H9 (cell line): ENCODE measurements around the gene MOGAT2. TPM values are rescaled to one million over a fixed set of nuclear protein-coding genes. Genes with fewer than 3 reads are reported as not detected.

Experiments used
- DNase-seq: peaks from one replicate; pipeline ENCODE4 v3.0.0-alpha.2; 2017
- H2AFZ ChIP-seq: one replicate; pipeline ENCODE4 v1.6.1; 2013; ENCODE audit warnings: mild to moderate bottlenecking, low read length, control low read depth, moderate library complexity
- H2AK5ac ChIP-seq: 2 replicates; pipeline ENCODE4 v1.6.1; 2013; ENCODE audit warnings: low read length, control low read depth, mixed read lengths; ENCODE audit not compliant: insufficient read length
- H2BK120ac ChIP-seq: one replicate; pipeline ENCODE4 v1.6.1; 2013; ENCODE audit warnings: low read depth, mild to moderate bottlenecking, low read length, control low read depth, inconsistent platforms; ENCODE audit not compliant: poor library complexity, severe bottlenecking
- H2BK12ac ChIP-seq: 2 replicates; pipeline ENCODE4 v1.6.1; 2013; ENCODE audit warnings: low read length, control low read depth, mixed read lengths, low read depth; ENCODE audit not compliant: insufficient read length
- H2BK15ac ChIP-seq: 2 replicates; pipeline ENCODE4 v1.6.1; 2013; ENCODE audit warnings: low read depth, low read length, control low read depth
- H2BK20ac ChIP-seq: one replicate; pipeline ENCODE4 v1.6.1; 2013; ENCODE audit warnings: low read depth, mild to moderate bottlenecking, low read length, control low read depth, inconsistent platforms; ENCODE audit not compliant: poor library complexity, severe bottlenecking
- H2BK5ac ChIP-seq: 2 replicates; pipeline ENCODE4 v1.6.1; 2013; ENCODE audit warnings: low read length, control low read depth, mixed read lengths; ENCODE audit not compliant: insufficient read length
- H3K14ac ChIP-seq: 2 replicates; pipeline ENCODE4 v1.6.1; 2013; ENCODE audit warnings: low read length, control low read depth; ENCODE audit not compliant: insufficient read depth
- H3K18ac ChIP-seq: 2 replicates; pipeline ENCODE4 v1.6.1; 2013; ENCODE audit warnings: low read depth, mild to moderate bottlenecking, mixed read lengths, low read length, control low read depth; ENCODE audit not compliant: insufficient read length
- H3K23ac ChIP-seq: 2 replicates; pipeline ENCODE4 v1.6.1; 2013; ENCODE audit warnings: low read length, control low read depth, mixed read lengths, low read depth; ENCODE audit not compliant: insufficient read length
- H3K23me2 ChIP-seq: 2 replicates; pipeline ENCODE4 v1.6.1; 2013; ENCODE audit warnings: low read depth, mild to moderate bottlenecking, mixed read lengths, low read length, control low read depth; ENCODE audit not compliant: insufficient read length, poor library complexity, severe bottlenecking
- H3K27ac ChIP-seq: 2 replicates; pipeline ENCODE4 v1.5.1; 2013; ENCODE audit warnings: low read length, control low read depth, mixed read lengths, low read depth; ENCODE audit not compliant: insufficient read length
- H3K27me3 ChIP-seq: 2 replicates; pipeline ENCODE4 v1.6.1; 2013; ENCODE audit warnings: low read length, control low read depth, inconsistent platforms; ENCODE audit not compliant: insufficient read depth
- H3K4ac ChIP-seq: 2 replicates; pipeline ENCODE4 v1.6.1; 2013; ENCODE audit warnings: low read depth, mild to moderate bottlenecking, control low read depth, inconsistent platforms, low read length, moderate library complexity
- H3K4me1 ChIP-seq: 2 replicates; pipeline ENCODE4 v1.6.1; 2013; ENCODE audit warnings: low read length, control low read depth, inconsistent platforms; ENCODE audit not compliant: insufficient read depth
- H3K4me2 ChIP-seq: 2 replicates; pipeline ENCODE4 v1.6.1; 2013; ENCODE audit warnings: low read length, control low read depth, mixed read lengths; ENCODE audit not compliant: insufficient read length, insufficient read depth
- H3K56ac ChIP-seq: 2 replicates; pipeline ENCODE4 v1.6.1; 2013; ENCODE audit warnings: low read depth, mild to moderate bottlenecking, mixed read lengths, low read length, control low read depth; ENCODE audit not compliant: insufficient read length
- H3K79me1 ChIP-seq: 2 replicates; pipeline ENCODE4 v1.6.1; 2013; ENCODE audit warnings: low read depth, mild to moderate bottlenecking, moderate library complexity, low read length, control low read depth, inconsistent platforms; ENCODE audit not compliant: insufficient read depth, poor library complexity, severe bottlenecking
- H3K79me2 ChIP-seq: 2 replicates; pipeline ENCODE4 v1.6.1; 2013; ENCODE audit warnings: low read length, control low read depth, inconsistent platforms; ENCODE audit not compliant: insufficient read depth
- H3K9ac ChIP-seq: 2 replicates; pipeline ENCODE4 v1.6.1; 2013; ENCODE audit warnings: low read length, control low read depth, mixed read lengths; ENCODE audit not compliant: insufficient read length; ENCODE audit errors: extremely low read depth
- H3K9me3 ChIP-seq: one replicate; pipeline ENCODE4 v1.6.1; 2013; ENCODE audit warnings: low read depth, low read length, inconsistent platforms; ENCODE audit not compliant: control insufficient read depth
- H3T11ph ChIP-seq: one replicate; pipeline ENCODE4 v1.6.1; 2013; ENCODE audit warnings: mild to moderate bottlenecking, low read length, control low read depth, inconsistent platforms
- H4K20me1 ChIP-seq: one replicate; pipeline ENCODE4 v1.6.1; 2013; ENCODE audit not compliant: control insufficient read depth, insufficient read length, insufficient read depth
- H4K5ac ChIP-seq: 2 replicates; pipeline ENCODE4 v1.6.1; 2013; ENCODE audit warnings: low read depth, mild to moderate bottlenecking, mixed read lengths, low read length, control low read depth; ENCODE audit not compliant: insufficient read length
- H4K8ac ChIP-seq: replicated peaks from 2 replicates; pipeline ENCODE4 v1.6.1; 2013; ENCODE audit warnings: low read length, control low read depth, mixed read lengths, low read depth; ENCODE audit not compliant: insufficient read length
- H4K91ac ChIP-seq: 2 replicates; pipeline ENCODE4 v1.6.1; 2013; ENCODE audit warnings: low read depth, mild to moderate bottlenecking, moderate library complexity, mixed read lengths, low read length, control low read depth; ENCODE audit not compliant: insufficient read length
- H3K27ac Mint-ChIP-seq, 3 experiments: 2 replicates in 2 of 3; 3 replicates in 1 of 3; pipeline ENCODE4 v1.8.0; 2020 to 2021; ENCODE audit warnings: mixed read lengths in 3 of 3, mild to moderate bottlenecking in 1 of 3, moderate library complexity in 1 of 3
- H3K27me3 Mint-ChIP-seq: 2 replicates; pipeline ENCODE4 v1.8.0; 2021; ENCODE audit warnings: low read depth, mild to moderate bottlenecking, moderate library complexity, mixed read lengths
- H3K36me3 Mint-ChIP-seq, 3 experiments: 2 replicates in 2 of 3; 3 replicates in 1 of 3; pipeline ENCODE4 v1.8.0; 2020 to 2021; ENCODE audit warnings: low read depth in 3 of 3, mixed read lengths in 3 of 3; ENCODE audit not compliant: insufficient read depth in 1 of 3
- H3K4me1 Mint-ChIP-seq, 2 experiments: 2 replicates each; pipeline ENCODE4 v1.8.0; 2020; ENCODE audit warnings: mixed read lengths in 2 of 2
- H3K4me3 Mint-ChIP-seq, 2 experiments: 2 replicates in 1 of 2; 3 replicates in 1 of 2; pipeline ENCODE4 v1.8.0; 2020 to 2021; ENCODE audit warnings: mild to moderate bottlenecking in 2 of 2, mixed read lengths in 2 of 2, moderate library complexity in 1 of 2
- H3K9me3 Mint-ChIP-seq, 2 experiments: 2 replicates in 1 of 2; 3 replicates in 1 of 2; pipeline ENCODE4 v1.8.0; 2020; ENCODE audit warnings: mild to moderate bottlenecking in 2 of 2, mixed read lengths in 2 of 2, moderate library complexity in 1 of 2
- WGBS: extraction: QIAGEN DNeasy Blood & Tissue Kit; methylation state at CpG from one replicate; pipeline ENCODE4 v1.1.7; 2013; ENCODE audit warnings: missing lambda C conversion rate, low lambda C conversion rate, mixed read lengths; ENCODE audit not compliant: insufficient read length; ENCODE audit errors: extremely low coverage; 5-methylcytosine and 5-hydroxymethylcytosine counted together
- total RNA-seq: library from RNA; stranded (reverse); gene quantifications from 2 replicates; pipeline ENCODE4 v1.2.1, GENCODE V29; 2021
- TF ChIP-seq, protein P1 (sequence below): fragments of 200-600 bp; sonication (generic); conservative IDR thresholded peaks from 3 replicates; pipeline ENCODE4 v1.8.0; 2021; ENCODE audit warnings: antibody characterized with exemption, mild to moderate bottlenecking

Gene MOGAT2
- total RNA-seq, 1 experiment from 2014 or later, result not detected

DNA sequence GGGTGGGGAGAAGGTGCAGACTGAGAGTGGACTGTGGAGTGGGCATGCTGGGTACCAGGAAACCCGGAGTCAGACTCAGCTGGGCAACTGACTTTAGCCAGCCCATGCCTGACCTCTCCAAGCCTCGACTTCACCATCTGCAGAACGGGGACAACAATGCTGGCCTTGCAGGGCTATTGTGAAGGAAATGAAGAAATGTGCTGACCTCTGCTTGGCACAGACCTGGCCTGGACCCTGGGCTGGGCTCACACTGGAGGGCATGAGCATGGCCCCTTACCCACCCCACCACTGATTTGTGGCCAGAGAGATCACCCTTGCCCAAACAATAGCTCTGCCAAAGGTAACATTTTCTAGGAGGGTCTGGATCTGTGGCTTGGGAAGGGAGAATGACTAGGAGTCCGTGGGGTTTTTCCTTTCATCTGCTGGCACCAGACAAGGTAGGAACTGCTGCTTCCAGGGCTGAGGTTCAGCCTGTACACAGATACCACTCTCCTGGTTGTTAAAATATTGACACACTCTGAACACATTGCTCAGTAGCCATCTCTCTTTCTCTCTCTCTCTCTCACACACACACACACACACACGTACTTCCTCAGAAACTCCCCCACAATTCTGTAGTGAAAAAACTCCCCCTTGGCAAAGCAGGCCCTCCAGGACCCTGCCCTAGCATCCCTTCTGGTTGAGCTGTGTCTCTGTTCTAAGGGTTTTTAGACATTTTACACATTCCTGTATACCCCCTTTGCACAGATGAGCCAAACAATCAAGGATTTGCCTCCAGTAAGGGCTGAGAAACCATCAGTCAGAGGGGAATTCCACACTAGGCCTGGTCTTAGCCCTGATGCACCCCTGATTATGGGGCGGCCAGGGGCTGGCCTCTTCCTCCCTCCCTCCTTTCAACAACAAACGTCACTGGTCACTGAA, 1.0 kb downstream of the MOGAT2 start:
- H2AFZ ChIP-seq, result no peak overlapping the region
- H3K23me2 ChIP-seq, result no peaks in the 10 kb centered on the region
- H3K56ac ChIP-seq, result no peak overlapping the region
- H3K79me1 ChIP-seq, result no peaks in the 10 kb centered on the region
- Mint-ChIP-seq H3K27ac (no peak overlapping the region), H3K36me3 (no peaks in the 10 kb centered on the region), H3K9me3 (no peaks in the 10 kb centered on the region; a peak in 1 of 5 replicates), H3K4me3 (no peak overlapping the region), H3K4me1 (peaks cover 12 to 22% of the 10 kb centered on the region in 2 experiments), H3K27me3 (peaks cover 80% of the 10 kb centered on the region)
- peaks cover 15% of the 10 kb centered on the region; the same call in 1 of the 2 replicates for H3K27me3 ChIP-seq
- H4K8ac ChIP-seq, result no peak overlapping the region
- H4K91ac ChIP-seq, result no peak overlapping the region
- H3K23ac ChIP-seq, result no peak overlapping the region
- H3K4me2 ChIP-seq, result no peak overlapping the region
- no peaks in the 10 kb centered on the region for H3K9me3 ChIP-seq
- peaks cover 2% of the 10 kb centered on the region; the same call in 1 of the 2 replicates for H3K4me1 ChIP-seq
- no peak for DNase-seq
- H2AK5ac ChIP-seq, result no peak overlapping the region
- H3K79me2 ChIP-seq, result no peaks in the 10 kb centered on the region
- H3K4ac ChIP-seq, result no peak overlapping the region
- no peak overlapping the region for H3K27ac ChIP-seq
- no peak overlapping the region for H4K5ac ChIP-seq
- H3K9ac ChIP-seq, result no peak overlapping the region
- no peak overlapping the region for H2BK20ac ChIP-seq
- no peak overlapping the region for H2BK12ac ChIP-seq
- WGBS, result no CpG with 5 or more reads among the region's 7 CpGs
- H2BK15ac ChIP-seq, result no peak overlapping the region
- no peak overlapping the region for H3K14ac ChIP-seq
- no peak overlapping the region for H2BK5ac ChIP-seq
- TF ChIP-seq, protein P1, sequence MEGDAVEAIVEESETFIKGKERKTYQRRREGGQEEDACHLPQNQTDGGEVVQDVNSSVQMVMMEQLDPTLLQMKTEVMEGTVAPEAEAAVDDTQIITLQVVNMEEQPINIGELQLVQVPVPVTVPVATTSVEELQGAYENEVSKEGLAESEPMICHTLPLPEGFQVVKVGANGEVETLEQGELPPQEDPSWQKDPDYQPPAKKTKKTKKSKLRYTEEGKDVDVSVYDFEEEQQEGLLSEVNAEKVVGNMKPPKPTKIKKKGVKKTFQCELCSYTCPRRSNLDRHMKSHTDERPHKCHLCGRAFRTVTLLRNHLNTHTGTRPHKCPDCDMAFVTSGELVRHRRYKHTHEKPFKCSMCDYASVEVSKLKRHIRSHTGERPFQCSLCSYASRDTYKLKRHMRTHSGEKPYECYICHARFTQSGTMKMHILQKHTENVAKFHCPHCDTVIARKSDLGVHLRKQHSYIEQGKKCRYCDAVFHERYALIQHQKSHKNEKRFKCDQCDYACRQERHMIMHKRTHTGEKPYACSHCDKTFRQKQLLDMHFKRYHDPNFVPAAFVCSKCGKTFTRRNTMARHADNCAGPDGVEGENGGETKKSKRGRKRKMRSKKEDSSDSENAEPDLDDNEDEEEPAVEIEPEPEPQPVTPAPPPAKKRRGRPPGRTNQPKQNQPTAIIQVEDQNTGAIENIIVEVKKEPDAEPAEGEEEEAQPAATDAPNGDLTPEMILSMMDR, result no peak
- H3K18ac ChIP-seq, result no peak overlapping the region
- H3T11ph ChIP-seq, result no peak overlapping the region
- no peaks in the 10 kb centered on the region for H4K20me1 ChIP-seq
- no peak overlapping the region for H2BK120ac ChIP-seq
